ENCODE results near the gene HEY2.
"Not testable (repeated sequence)": the region's sequence is repeated elsewhere in the genome, so short reads cannot be mapped to it uniquely, and the experiment has no call there.

Gene HEY2

GRCh38 chr6:125795301-125795700 is 45.9 kb downstream of the HEY2 start:
- DNase-seq (ENCODE audit: low read depth in 2 of 2): no peak

- DNase-seq (ENCODE audit: low read depth in 2 of 2): no peak
These were observed 47.9 kb downstream of the HEY2 start for GRCh38 chr6:125797120-125797885.

DNA sequence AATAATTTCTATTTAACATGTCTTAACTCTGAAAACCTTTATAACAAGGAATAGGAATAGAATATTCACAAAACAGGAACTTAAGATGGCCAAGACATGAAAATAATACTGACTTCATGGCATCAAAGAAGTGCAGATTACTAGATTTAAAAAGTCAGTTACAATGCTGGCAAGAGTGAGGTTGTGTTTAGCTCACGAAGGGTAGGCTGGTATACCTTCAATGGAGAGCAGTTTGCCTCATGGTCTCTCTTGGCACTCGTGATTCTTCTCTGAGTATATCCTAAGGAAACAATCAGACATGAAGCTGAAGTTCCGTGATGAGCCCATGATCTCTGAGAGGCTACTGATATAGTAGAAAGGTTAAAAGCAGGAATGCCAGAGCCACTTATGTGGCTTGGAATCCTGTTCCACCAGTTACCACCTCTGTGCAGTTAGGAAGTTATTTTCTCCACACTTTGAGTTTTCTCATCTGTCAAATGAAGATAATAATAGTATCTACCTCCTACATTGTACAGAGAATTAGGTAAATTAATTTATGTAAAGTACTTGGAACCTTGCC is 48.5 kb downstream of the HEY2 start:
- DNase-seq (ENCODE audit: low read depth in 2 of 2): no peak

GRCh38 chr6:125798734-125799508 is 49.5 kb downstream of the HEY2 start:
- no peak for DNase-seq (ENCODE audit: low read depth in 2 of 2)

DNA sequence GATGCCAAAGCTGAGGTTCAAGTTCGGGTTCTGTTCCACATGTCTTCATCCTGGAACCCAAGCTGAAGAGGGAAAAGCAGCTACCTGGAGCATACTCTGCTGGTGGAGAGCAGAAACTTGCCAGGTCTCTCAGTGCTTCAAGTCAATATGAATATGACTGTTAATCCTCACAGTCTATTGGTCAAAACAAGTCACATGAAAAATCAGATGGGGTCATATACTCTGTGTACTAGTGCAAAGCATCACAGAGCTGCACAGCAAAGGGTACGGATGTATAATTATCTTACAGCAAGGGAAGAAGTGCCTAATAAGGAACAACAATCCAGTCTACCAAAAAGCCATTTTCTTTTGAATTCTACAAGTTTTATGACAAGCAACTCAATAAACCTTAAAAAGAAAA is 53.0 kb downstream of the HEY2 start:
- no peak for DNase-seq (ENCODE audit: low read depth in 2 of 2)

DNA sequence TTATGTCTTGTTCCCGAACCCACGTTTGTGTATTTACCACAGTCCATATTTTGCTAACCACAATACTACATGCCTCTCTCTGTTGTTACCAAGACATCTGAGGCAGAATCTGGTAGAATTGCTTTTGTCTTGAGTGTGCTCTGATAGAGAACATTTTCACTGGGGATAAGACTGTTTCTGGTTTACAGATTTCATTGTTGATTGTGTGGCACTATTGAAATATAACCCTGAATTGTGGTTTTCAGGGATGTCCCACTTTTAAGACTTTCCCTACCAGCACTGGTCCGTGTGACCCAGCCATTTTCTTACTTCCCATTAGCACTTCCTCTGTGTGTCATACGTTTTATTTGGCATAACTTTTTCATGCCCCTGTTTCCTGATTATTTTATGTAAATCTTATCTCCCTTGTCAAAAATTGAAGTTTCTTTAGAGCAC is 53.5 kb downstream of the HEY2 start:
- DNase-seq (ENCODE audit: low read depth in 2 of 2): no peak

DNA sequence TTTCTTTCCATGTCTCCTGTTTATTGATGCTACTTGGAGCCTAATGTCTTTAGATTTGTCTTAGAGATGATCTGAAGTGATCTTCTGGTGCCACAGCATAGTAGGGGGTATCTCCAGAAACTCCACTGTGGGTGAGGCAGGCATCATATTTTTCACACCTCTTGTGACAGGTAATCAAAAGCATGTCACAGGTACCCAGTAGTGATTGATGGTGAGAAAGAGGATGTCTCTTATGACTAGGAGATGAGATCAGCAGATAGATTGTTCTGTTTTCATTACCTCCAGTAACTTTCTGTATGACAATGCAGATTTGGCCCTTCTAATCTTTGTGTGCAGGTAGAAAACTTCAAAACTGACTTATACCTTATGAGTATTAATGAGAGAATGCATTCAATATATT is 54.8 kb downstream of the HEY2 start:
- no peak for DNase-seq (ENCODE audit: low read depth in 2 of 2)

GRCh38 chr6:125804866-125805425 is 55.5 kb downstream of the HEY2 start:
- DNase-seq (ENCODE audit: low read depth in 2 of 2): not testable (repeated sequence)

- DNase-seq (ENCODE audit: low read depth in 2 of 2): no peak
These were observed 57.4 kb downstream of the HEY2 start for GRCh38 chr6:125806813-125807212.

GRCh38 chr6:125807293-125807692 is 57.9 kb downstream of the HEY2 start:
- DNase-seq (ENCODE audit: low read depth in 2 of 2): no peak

GRCh38 chr6:125808060-125808459 is 58.6 kb downstream of the HEY2 start:
- no peak for DNase-seq (ENCODE audit: low read depth in 2 of 2)

DNA sequence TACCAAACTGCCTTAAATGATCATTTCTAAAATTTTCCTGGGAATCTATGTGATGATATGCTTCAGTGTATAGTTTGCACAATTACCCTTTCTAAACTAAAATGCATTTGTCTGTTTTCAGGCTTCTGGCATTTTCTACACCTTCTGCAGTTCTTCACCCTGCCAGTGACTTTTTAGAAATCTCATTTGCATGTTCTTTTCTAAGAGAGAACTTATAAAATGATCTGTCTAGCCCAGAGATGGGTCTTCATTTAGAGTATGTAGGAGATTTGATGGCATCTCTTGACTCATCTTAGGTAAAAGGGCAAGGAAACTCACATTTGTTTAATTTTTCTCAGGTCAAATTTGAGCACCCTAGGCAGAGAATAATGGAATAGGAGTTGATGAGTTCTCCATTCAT is 59.2 kb downstream of the HEY2 start:
- DNase-seq (ENCODE audit: low read depth in 2 of 2): no peak

DNA sequence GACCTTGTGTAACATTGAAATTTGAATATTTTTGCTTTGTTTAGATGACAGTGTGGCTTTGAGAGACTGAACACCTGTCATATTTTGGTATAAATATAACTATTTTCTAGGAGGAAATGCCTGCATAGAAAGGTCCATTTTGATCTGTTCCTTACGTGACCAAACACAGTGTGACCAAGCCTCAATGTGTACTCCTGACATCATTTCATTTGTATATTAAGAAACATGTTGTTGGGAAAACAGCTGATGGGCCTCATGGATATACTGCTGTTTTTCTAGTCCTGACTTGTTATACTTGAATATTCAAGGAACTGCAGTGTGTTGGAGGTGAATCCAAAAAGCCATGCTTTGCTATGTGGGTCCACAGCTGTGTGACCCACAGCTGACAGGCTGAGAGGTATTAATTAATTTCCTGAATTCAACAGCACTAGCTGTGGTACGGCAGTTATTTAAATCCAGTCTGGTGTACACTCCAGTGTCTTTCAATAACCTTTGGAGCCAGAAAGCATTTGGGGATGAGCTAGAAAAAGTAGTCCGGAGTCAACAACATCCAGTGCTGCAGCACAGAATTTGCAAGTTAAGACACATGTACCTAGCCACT is 60.2 kb downstream of the HEY2 start:
- no peak for DNase-seq (ENCODE audit: low read depth in 2 of 2)

- DNase-seq (ENCODE audit: low read depth in 2 of 2): no peak
These were observed 61.0 kb downstream of the HEY2 start for GRCh38 chr6:125810445-125810844.

Measured in stimulated activated CD8-positive, alpha-beta memory T cell treated with anti-CD3 and anti-CD28 coated beads, Interleukin-2, amount 100 ng/mL, for 48 hours (primary cell).